ENCODE results near the gene ALDH1A3.

ALDH1A3 gene

DNA sequence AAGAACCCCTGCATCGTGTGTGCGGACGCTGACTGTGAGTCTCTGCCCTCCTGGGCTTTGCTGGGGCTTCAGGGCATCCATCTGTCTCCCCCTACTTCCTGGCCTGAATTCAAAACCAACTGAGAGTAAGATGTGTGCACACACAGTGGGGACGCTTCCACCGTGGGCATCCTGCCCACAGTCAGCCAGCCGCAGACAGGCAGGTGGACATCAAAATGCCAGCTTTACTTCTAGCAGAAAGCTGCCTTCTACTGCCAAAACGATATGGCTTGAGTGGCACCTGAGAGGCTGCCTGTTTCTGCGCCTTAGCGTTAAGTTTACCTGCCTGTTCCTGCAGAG lies 18.5 kb downstream of the ALDH1A3 start:
- Mint-ChIP-seq H3K27ac (no peak overlapping the region), H3K4me3 (no peak overlapping the region), H3K27me3 (peaks cover 32 to 47% of the 10 kb centered on the region in 2 donors), H3K4me1 (peaks cover 5 to 7% of the 10 kb centered on the region in 2 donors), H3K9me3 (no peaks in the 10 kb centered on the region), H3K36me3 (no peaks in the 10 kb centered on the region)
- DNase-seq (no peak), ATAC-seq (replicated peaks) (no peak)

DNA sequence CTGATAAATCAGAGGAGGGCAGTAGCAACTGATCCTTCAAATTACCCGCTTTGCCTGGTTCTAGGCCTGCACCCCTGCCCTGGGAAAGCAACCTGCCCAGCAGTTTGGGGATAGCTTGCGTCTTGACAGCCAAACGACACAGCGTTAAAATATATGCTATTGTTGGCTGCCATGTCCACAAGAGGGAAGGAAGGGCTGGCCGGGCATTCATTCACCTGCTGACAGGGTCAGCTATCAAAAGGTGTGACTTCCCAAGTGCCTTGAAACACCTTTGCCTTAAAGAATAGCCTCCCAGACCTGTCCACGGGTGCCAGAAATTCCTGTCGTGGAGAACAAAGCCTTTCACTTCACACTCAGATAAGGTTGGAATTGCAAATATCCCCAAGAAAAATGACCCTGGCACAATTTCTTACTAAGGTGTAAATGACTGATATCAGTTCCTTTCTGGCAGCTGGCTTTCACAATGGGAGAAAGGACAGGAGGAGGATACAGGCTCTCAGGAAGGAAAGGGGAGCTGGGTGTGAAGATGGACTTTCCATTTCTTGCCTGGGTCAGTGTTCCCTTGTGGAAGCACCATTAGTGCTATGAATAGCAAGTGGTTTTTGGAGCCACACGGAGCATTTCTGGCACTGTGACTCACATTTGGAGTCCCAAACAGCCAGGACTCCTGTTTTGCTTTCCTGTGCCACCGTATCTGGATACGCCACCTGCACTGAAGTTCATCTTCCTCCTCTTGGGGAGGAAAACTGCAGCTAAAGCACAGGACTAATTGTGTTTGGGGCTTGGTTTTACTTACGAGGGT lies 19.2 kb downstream of the ALDH1A3 start:
- no peaks in the 10 kb centered on the region for H3K36me3 Mint-ChIP-seq
- H3K27me3 Mint-ChIP-seq: peaks cover 26 to 40% of the 10 kb centered on the region in 2 donors
- peaks cover 5 to 7% of the 10 kb centered on the region in 2 donors for H3K4me1 Mint-ChIP-seq
- no peak for DNase-seq
- ATAC-seq (replicated peaks): no peak
- H3K9me3 Mint-ChIP-seq: no peaks in the 10 kb centered on the region
- no peak overlapping the region for H3K27ac Mint-ChIP-seq
- H3K4me3 Mint-ChIP-seq: no peak overlapping the region

DNA sequence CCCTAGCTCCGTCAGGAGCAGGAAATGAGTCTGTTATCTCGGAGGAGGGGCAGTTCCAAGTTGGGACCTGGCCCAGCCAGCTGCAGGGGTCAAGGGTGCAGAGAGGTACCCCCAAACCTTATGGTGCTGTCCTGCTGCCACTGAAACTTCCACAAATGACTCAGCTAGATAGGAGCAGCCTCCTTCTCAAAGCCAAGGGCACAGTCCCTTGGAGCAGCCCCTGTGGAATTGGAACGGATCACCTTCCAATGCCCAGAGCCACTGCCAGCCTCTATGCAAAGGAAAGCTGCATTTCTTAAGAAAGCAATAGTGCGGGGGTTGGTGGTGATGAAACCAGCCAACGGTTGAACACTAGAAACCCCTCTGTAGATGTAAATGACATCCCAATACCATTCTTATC lies 20.0 kb downstream of the ALDH1A3 start:
- DNase-seq (no peak), ATAC-seq (replicated peaks) (no peak)
- Mint-ChIP-seq H3K4me3 (no peak overlapping the region), H3K27ac (no peak overlapping the region), H3K9me3 (no peaks in the 10 kb centered on the region), H3K4me1 (peaks cover 5 to 7% of the 10 kb centered on the region in 2 donors), H3K36me3 (no peaks in the 10 kb centered on the region), H3K27me3 (peaks cover 20 to 32% of the 10 kb centered on the region in 2 donors)

DNA sequence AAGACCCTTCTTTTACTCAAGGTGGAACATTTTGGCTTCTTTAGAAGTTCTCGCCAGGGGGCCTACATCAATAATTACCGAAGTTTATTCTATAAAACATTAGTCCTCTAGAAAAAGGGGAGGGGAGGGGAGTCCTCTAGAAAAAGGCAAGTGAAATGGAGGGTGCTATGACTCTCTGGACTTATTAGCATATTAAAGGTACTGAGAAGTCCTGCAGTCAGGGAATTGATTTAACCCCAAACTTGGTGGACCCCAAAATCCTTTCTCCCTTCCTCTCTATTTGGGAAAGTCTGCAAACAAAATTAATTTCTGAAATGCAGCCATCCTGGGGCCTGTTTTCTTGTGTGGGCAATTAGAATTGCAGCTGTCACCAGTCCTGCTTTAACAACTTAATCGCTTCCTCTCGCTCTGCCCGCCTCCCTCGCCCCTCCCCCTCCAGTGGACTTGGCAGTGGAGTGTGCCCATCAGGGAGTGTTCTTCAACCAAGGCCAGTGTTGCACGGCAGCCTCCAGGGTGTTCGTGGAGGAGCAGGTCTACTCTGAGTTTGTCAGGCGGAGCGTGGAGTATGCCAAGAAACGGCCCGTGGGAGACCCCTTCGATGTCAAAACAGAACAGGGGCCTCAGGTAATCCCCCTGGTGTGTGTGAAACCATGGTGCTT lies 20.6 kb downstream of the ALDH1A3 start:
- Mint-ChIP-seq H3K4me1 (peaks cover 5 to 7% of the 10 kb centered on the region in 2 donors), H3K9me3 (no peaks in the 10 kb centered on the region), H3K4me3 (no peak overlapping the region), H3K27me3 (peaks cover 20 to 27% of the 10 kb centered on the region in 2 donors), H3K36me3 (no peaks in the 10 kb centered on the region), H3K27ac (no peak overlapping the region)
- DNase-seq (no peak), ATAC-seq (replicated peaks) (no peak)

DNA sequence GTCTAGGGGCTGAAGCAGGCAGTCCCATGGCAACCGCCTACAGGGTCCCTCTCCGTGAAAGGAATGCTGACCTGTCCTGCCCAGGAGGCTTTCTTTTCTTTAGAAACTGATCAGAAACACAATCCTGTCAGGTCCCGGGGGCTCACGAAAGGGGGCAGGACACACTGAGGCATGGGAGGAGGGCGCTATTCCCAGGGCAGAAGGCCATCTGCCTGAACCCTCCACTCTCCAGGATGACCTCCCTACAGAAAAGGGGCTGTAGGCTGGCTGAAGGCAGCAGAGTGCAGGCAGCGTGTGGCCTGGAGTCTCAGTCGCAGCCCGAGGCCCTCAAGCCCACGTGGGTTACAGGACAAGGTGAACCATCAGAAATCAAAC lies 21.2 kb downstream of the ALDH1A3 start:
- Mint-ChIP-seq H3K4me3 (no peak overlapping the region), H3K36me3 (no peaks in the 10 kb centered on the region), H3K9me3 (no peaks in the 10 kb centered on the region), H3K27me3 (peaks cover 20 to 23% of the 10 kb centered on the region in 2 donors), H3K4me1 (peaks cover 5 to 7% of the 10 kb centered on the region in 2 donors), H3K27ac (no peak overlapping the region)
- ATAC-seq (replicated peaks) (no peak), DNase-seq (no peak)

DNA sequence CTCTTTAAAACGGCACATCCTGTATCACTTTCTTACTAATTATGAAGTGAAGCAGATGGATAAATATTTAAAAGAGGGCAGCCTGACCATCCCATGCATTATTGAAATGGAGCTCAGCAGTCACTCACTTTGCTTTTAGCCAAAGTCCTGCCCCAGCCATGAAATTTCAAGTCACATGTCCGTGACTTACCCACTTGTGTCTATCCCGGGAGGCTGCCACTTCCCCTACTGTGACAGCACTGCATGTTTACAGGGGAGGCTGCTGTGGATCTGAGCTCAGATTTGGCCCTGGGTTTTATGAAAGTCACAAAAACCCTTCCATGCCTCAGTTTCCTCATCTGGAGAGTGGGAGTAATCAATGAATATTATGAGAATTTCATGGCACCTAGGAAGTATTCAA lies 21.7 kb downstream of the ALDH1A3 start:
- H3K27ac Mint-ChIP-seq: no peak overlapping the region
- no peak for DNase-seq
- H3K4me3 Mint-ChIP-seq: no peak overlapping the region
- no peaks in the 10 kb centered on the region for H3K9me3 Mint-ChIP-seq
- ATAC-seq (replicated peaks): no peak
- H3K27me3 Mint-ChIP-seq: peaks cover 20 to 23% of the 10 kb centered on the region in 2 donors
- peaks cover 5 to 7% of the 10 kb centered on the region in 2 donors for H3K4me1 Mint-ChIP-seq
- no peaks in the 10 kb centered on the region for H3K36me3 Mint-ChIP-seq

DNA sequence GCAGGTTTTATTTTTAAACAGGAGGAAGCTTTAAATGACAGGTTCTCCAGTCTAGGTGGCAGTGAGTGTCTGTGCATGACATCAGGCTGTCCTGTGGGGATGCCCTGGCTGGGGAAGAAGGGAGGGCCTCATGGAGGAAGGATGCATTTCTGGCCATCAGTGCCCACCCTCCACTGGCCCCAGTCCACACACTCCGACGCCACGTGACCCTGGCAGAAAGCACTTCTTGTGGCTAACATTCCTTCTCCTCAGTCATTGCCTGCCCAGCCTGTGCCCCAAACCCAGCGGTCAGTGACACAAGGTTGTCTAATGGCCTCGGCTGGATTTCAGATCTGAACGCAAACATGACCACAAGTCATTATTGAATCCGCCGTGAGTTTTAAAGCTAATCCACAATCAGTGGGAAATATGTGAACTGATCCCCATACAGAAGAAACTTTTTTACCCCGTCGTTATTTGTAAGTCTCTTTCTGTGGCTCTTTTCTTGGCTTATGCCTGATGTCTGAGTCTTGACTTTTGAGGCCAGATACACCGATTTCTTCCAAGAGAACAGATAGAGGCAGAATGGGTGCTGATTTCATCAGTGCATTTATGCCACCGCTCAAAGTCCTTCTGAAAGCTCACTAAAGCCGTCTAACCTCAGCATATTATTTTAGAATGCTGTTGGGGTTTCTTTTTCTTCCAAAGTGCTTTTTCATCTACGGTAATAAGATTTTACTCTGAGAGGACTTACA lies 22.2 kb downstream of the ALDH1A3 start:
- DNase-seq: no peak
- Mint-ChIP-seq H3K4me3 (peak overlapping the region in 1 of 2 donors; percentile 21), H3K36me3 (no peaks in the 10 kb centered on the region), H3K4me1 (peaks cover 5 to 7% of the 10 kb centered on the region in 2 donors), H3K27ac (no peak overlapping the region), H3K9me3 (no peaks in the 10 kb centered on the region), H3K27me3 (peaks cover 20 to 22% of the 10 kb centered on the region in 2 donors)
- no peak for ATAC-seq (replicated peaks)

DNA sequence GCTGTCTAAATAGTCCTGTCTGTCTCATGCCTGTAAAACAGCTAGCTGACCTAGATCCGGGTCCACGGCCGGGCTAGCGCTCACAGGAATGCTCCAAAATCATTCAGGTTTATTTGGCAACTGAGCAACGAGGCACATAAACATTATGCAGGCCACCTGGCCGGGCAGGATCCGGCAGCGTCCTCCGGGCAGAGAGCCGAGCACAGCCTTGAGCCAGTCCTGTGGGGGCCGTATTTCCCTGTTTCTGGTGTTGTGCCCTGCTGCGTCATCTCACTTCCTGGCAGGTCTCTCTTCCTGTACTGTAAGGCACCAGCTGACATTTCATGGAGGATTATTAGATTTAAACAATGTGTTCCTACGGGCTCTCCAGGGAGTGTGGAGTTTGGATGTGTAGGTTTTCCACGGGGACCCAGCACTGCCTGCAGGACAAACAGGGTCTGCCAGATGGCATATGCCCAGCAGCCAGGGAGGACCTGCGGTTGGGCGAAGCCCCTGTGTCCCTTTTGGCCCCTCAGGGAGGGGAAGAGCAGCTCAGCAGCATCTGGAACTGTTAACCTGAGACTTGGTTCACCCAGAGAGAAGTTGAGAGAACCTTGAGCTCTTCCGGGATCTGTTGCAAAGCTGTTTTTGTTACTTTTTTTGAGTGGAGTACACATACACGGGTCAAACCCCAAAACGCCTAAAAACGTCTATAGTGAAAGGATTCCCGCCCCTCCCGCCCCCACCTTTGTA lies 23.0 kb downstream of the ALDH1A3 start:
- Mint-ChIP-seq H3K27me3 (peaks cover 15 to 16% of the 10 kb centered on the region in 2 donors), H3K4me3 (peak overlapping the region; percentile 21 to 49), H3K36me3 (no peaks in the 10 kb centered on the region), H3K4me1 (peaks cover 5 to 7% of the 10 kb centered on the region in 2 donors), H3K27ac (peak overlapping the region; percentile 37), H3K9me3 (no peaks in the 10 kb centered on the region)
- DNase-seq (no peak), ATAC-seq (replicated peaks) (peak; percentile 69 to 77)

DNA sequence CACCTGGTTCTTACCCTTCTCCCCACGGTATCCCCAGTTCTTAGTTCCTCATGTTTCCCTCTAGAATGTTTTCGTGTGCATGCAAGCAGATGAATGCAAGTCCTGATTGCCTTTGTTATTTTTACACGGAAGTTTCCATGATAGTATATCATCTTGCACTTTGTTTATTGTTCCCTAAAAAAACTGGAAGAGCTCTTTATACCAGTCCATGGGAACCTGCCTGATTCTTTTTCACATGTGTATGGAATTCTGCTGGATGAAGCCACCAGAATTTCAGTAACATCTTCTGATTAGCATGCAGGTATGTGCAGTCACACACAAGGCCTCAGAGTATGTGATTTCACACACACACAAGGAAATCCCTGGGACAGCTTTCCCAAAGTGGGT lies 23.5 kb downstream of the ALDH1A3 start:
- DNase-seq: no peak
- no peaks in the 10 kb centered on the region for H3K36me3 Mint-ChIP-seq
- H3K9me3 Mint-ChIP-seq: no peaks in the 10 kb centered on the region
- no peak overlapping the region for H3K4me3 Mint-ChIP-seq
- peaks cover 9 to 12% of the 10 kb centered on the region in 2 donors for H3K27me3 Mint-ChIP-seq
- peak overlapping the region; percentile 10 for H3K27ac Mint-ChIP-seq
- ATAC-seq (replicated peaks): no peak
- peaks cover 5 to 7% of the 10 kb centered on the region in 2 donors for H3K4me1 Mint-ChIP-seq

DNA sequence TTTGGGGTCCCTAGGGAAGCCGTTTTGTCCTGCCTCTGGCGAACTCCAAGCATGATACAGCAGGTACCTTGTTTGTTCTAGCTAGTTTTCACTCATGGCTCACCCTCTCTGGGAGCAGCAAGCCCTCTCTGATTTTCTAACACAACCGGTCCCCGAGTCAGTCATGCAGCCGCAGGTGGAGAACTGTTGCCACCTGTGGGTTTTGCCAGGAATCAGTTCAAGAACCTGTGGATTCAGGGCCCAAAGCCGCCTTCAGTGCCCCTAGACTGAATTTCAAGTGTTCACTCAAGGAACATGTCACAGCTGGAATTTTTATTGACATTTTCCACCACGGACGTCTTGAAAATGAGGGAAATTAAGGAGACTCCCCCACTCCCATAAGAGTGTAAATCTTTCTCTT lies 26.2 kb downstream of the ALDH1A3 start:
- no peak overlapping the region for H3K4me3 Mint-ChIP-seq
- no peaks in the 10 kb centered on the region for H3K9me3 Mint-ChIP-seq
- H3K27me3 Mint-ChIP-seq: peaks cover 9% of the 10 kb centered on the region in 2 donors
- no peaks in the 10 kb centered on the region for H3K36me3 Mint-ChIP-seq
- peaks cover 5 to 7% of the 10 kb centered on the region in 2 donors for H3K4me1 Mint-ChIP-seq
- H3K27ac Mint-ChIP-seq: no peak overlapping the region
- no peak for DNase-seq
- no peak for ATAC-seq (replicated peaks)

DNA sequence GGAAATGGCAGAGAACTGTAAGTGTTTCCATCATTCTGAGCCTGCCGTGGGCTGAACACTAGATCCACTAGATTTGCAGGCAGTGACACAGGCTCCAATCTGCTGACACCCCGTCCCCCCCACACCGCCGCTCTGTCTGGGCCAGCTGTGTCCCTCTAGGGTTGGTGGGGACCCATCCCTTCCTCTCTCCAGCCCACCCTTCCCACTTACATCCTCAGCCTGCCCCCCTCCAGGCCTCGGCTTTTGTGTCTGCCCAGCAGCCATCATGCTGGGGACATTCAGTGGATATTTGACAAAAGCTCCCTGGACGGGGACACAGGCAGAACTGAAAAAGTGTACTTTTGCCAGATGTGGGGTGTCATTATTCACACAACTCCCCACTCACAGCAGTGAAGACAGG lies 28.8 kb downstream of the ALDH1A3 start:
- no peaks in the 10 kb centered on the region for H3K4me1 Mint-ChIP-seq
- H3K4me3 Mint-ChIP-seq: no peak overlapping the region
- H3K27me3 Mint-ChIP-seq: peaks cover 9% of the 10 kb centered on the region in 2 donors
- peaks cover 7 to 10% of the 10 kb centered on the region in 2 donors for H3K36me3 Mint-ChIP-seq
- ATAC-seq (replicated peaks): no peak
- no peak overlapping the region for H3K27ac Mint-ChIP-seq
- no peak for DNase-seq
- H3K9me3 Mint-ChIP-seq: peaks cover 0 to 2% of the 10 kb centered on the region in 2 donors

DNA sequence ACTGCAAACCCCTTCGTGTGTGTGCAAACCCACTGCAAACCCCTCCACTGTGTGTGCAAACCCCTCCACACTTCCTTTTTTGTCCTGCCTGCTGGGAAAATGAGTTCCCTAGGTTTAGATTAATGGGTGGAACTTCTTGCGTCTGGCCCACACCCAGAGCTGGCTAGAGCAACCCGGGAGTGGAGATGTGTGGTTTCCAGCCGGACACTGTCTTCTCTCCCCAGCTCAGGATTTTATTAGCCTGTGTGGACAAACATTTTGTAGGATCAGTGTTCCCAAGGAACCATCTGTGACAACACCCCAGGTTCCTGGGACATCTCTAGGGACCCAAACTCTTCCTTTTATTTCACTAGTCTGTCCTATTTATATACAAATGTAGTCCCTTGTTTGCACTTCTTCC lies 29.9 kb downstream of the ALDH1A3 start:
- no peak overlapping the region for H3K27ac Mint-ChIP-seq
- ATAC-seq (replicated peaks) (no peak), DNase-seq (no peak)
- H3K27me3 Mint-ChIP-seq: peaks cover 9 to 15% of the 10 kb centered on the region in 2 donors
- no peak overlapping the region for H3K4me3 Mint-ChIP-seq
- H3K36me3 Mint-ChIP-seq: peaks cover 10 to 19% of the 10 kb centered on the region in 2 donors
- H3K4me1 Mint-ChIP-seq: no peaks in the 10 kb centered on the region
- H3K9me3 Mint-ChIP-seq: peaks cover 0 to 3% of the 10 kb centered on the region in 2 donors

DNA sequence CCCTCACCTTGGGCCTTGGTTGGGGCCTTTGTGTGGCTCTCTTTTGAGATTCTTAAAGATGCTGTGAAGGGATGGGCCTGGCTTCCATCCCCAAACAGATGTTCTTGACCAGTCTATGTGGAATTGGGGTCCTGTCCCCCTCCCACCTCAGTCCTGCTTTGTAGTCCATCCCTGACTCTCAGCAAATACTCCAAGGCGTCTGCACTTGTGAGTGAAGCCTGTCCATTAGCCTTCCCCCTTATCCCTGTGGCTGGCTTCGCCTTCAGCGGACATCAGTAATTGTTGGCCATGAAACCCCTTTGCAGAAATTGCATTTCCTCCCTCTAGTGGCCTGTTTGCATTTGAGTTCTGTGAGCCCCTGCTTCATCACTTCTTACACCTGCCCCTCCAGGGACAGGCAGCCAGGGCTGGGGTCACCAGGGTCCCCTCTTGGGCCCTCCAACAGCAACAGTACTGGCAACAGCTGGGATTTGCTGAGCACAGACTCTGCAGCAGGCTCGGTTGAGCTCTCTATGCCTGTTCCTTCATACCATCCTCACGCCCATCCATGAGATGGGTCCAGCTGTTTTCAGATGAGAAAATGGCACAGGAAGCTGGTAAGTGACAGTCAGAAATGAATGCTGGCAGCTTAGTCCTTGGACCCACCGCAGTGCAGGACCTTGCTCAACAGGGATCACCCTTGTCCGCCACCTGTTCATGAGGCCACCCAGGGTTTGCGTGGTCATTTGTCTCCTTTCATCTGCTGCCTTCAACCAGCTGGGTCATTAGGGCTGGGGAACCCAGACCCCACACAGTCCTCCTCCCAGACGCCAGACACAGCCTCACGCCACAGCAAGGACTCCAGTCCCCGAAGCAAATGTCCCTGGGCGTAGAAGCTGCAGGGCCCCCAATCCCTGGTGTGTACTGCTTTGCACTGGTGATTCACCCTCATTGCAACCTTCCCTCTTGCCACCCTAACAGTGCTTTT lies 30.6 kb downstream of the ALDH1A3 start:
- H3K9me3 Mint-ChIP-seq: peaks cover 0 to 3% of the 10 kb centered on the region in 2 donors
- ATAC-seq (replicated peaks): no peak
- H3K4me3 Mint-ChIP-seq: no peak overlapping the region
- DNase-seq: no peak
- H3K36me3 Mint-ChIP-seq: peaks cover 10 to 19% of the 10 kb centered on the region in 2 donors
- peaks cover 9 to 17% of the 10 kb centered on the region in 2 donors for H3K27me3 Mint-ChIP-seq
- H3K27ac Mint-ChIP-seq: no peak overlapping the region
- H3K4me1 Mint-ChIP-seq: no peaks in the 10 kb centered on the region
